Measurements from ENCODE around the gene TP53.
A peak's percentile ranks its signal among the peaks of the same experiment; 100 is the strongest.

TP53 gene

GRCh38 chr17:7700510-7700909, 13.2 kb upstream of the TP53 start:
- Histone ChIP-seq H3K27me3 (ENCODE audit: insufficient read depth, poor library complexity, severe bottlenecking) (peaks cover 3% of the 10 kb centered on the region), H3K27ac (replicated peaks) (no peak overlapping the region), H3K4me3 (replicated peaks; ENCODE audit: insufficient read depth, low read length) (no peak overlapping the region)
- TF ChIP-seq SPI1 (IDR thresholded peaks at IDR 0.05; ENCODE audit: borderline replicate concordance, low read depth), result no peak
- no peak for TF ChIP-seq POLR2AphosphoS5 (IDR thresholded peaks at IDR 0.05; ENCODE audit: low read depth)
- no peak for TF ChIP-seq GABPA (IDR thresholded peaks at IDR 0.05; ENCODE audit: low read depth)
- no peak for TF ChIP-seq REST (IDR thresholded peaks at IDR 0.05; ENCODE audit: insufficient replicate concordance, low read depth)
- TF ChIP-seq, protein P1, sequence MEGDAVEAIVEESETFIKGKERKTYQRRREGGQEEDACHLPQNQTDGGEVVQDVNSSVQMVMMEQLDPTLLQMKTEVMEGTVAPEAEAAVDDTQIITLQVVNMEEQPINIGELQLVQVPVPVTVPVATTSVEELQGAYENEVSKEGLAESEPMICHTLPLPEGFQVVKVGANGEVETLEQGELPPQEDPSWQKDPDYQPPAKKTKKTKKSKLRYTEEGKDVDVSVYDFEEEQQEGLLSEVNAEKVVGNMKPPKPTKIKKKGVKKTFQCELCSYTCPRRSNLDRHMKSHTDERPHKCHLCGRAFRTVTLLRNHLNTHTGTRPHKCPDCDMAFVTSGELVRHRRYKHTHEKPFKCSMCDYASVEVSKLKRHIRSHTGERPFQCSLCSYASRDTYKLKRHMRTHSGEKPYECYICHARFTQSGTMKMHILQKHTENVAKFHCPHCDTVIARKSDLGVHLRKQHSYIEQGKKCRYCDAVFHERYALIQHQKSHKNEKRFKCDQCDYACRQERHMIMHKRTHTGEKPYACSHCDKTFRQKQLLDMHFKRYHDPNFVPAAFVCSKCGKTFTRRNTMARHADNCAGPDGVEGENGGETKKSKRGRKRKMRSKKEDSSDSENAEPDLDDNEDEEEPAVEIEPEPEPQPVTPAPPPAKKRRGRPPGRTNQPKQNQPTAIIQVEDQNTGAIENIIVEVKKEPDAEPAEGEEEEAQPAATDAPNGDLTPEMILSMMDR (IDR thresholded peaks at IDR 0.05; ENCODE audit: insufficient read depth, low read length), result no peak
- no peak for DNase-seq (ENCODE audit: low read depth in 1 of 2, low spot score in 1 of 2)

- DNase-seq (ENCODE audit: low read depth in 1 of 2, low spot score in 1 of 2), result no peak
- TF ChIP-seq, protein P1 (IDR thresholded peaks at IDR 0.05; ENCODE audit: insufficient read depth, low read length), result no peak
- TF ChIP-seq REST (IDR thresholded peaks at IDR 0.05; ENCODE audit: insufficient replicate concordance, low read depth) (no peak), SPI1 (IDR thresholded peaks at IDR 0.05; ENCODE audit: borderline replicate concordance, low read depth) (no peak), GABPA (IDR thresholded peaks at IDR 0.05; ENCODE audit: low read depth) (no peak), POLR2AphosphoS5 (IDR thresholded peaks at IDR 0.05; ENCODE audit: low read depth) (no peak)
Observed at GRCh38 chr17:7697828-7698588, 10.7 kb upstream of the TP53 start.

GRCh38 chr17:7695586-7695985, 8.3 kb upstream of the TP53 start:
- Histone ChIP-seq H3K4me3 (replicated peaks; ENCODE audit: insufficient read depth, low read length) (no peak overlapping the region), H3K27ac (replicated peaks) (no peak overlapping the region), H3K27me3 (ENCODE audit: insufficient read depth, poor library complexity, severe bottlenecking) (no peaks in the 10 kb centered on the region)
- no peak for TF ChIP-seq SPI1 (IDR thresholded peaks at IDR 0.05; ENCODE audit: borderline replicate concordance, low read depth)
- DNase-seq (ENCODE audit: low read depth in 1 of 2, low spot score in 1 of 2), result no peak

More at GRCh38 chr17:7697828-7698588, 10.7 kb upstream of the TP53 start:
- Histone ChIP-seq H3K4me3 (replicated peaks; ENCODE audit: insufficient read depth, low read length) (no peak overlapping the region), H3K27ac (replicated peaks) (no peak overlapping the region), H3K27me3 (ENCODE audit: insufficient read depth, poor library complexity, severe bottlenecking) (no peaks in the 10 kb centered on the region)

- Histone ChIP-seq H3K4me3 (replicated peaks; ENCODE audit: insufficient read depth, low read length) (peak overlapping the region; percentile 58), H3K27ac (replicated peaks) (no peak overlapping the region), H3K27me3 (ENCODE audit: insufficient read depth, poor library complexity, severe bottlenecking) (no peaks in the 10 kb centered on the region)
- DNase-seq (ENCODE audit: low read depth in 1 of 2, low spot score in 1 of 2), result no peak
- TF ChIP-seq GABPA (IDR thresholded peaks at IDR 0.05; ENCODE audit: low read depth), result no peak
- TF ChIP-seq, protein P1 (IDR thresholded peaks at IDR 0.05; ENCODE audit: insufficient read depth, low read length), result no peak
- TF ChIP-seq REST (IDR thresholded peaks at IDR 0.05; ENCODE audit: insufficient replicate concordance, low read depth), result no peak
- no peak for TF ChIP-seq SPI1 (IDR thresholded peaks at IDR 0.05; ENCODE audit: borderline replicate concordance, low read depth)
- TF ChIP-seq POLR2AphosphoS5 (IDR thresholded peaks at IDR 0.05; ENCODE audit: low read depth), result no peak
Observed at GRCh38 chr17:7688808-7689316, 1.6 kb upstream of the TP53 start.
